Measurements from ENCODE around the gene ABHD13.
"Not testable (repeated sequence)": the region's sequence is repeated elsewhere in the genome, so short reads cannot be mapped to it uniquely, and the experiment has no call there.

Gene ABHD13

DNA sequence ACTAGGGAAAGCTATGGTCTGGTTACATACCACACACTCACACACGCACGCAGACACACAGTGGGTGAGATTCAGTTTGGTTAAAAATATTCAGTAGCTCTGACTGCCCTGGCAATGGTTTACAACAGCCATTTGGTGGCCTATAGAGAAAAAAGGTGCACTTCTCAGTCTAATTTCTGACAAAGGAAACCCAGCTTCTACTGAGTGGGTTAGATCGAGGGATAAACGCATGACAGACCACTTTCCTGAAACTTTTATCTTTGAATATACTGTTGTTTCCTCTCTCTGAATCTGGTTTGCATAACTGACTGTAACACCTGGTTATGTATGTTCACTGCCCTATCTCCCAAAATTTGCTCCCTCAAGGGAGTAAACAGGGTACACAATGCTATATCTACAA lies 5.3 kb upstream of the ABHD13 start:
- DNase-seq (ENCODE audit: insufficient read length, low spot score): no peak
- TF ChIP-seq, protein P1, sequence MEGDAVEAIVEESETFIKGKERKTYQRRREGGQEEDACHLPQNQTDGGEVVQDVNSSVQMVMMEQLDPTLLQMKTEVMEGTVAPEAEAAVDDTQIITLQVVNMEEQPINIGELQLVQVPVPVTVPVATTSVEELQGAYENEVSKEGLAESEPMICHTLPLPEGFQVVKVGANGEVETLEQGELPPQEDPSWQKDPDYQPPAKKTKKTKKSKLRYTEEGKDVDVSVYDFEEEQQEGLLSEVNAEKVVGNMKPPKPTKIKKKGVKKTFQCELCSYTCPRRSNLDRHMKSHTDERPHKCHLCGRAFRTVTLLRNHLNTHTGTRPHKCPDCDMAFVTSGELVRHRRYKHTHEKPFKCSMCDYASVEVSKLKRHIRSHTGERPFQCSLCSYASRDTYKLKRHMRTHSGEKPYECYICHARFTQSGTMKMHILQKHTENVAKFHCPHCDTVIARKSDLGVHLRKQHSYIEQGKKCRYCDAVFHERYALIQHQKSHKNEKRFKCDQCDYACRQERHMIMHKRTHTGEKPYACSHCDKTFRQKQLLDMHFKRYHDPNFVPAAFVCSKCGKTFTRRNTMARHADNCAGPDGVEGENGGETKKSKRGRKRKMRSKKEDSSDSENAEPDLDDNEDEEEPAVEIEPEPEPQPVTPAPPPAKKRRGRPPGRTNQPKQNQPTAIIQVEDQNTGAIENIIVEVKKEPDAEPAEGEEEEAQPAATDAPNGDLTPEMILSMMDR (IDR thresholded peaks at IDR 0.05; ENCODE audit: insufficient read depth, missing control alignments): no peak
- FAIRE-seq: no peak

DNA sequence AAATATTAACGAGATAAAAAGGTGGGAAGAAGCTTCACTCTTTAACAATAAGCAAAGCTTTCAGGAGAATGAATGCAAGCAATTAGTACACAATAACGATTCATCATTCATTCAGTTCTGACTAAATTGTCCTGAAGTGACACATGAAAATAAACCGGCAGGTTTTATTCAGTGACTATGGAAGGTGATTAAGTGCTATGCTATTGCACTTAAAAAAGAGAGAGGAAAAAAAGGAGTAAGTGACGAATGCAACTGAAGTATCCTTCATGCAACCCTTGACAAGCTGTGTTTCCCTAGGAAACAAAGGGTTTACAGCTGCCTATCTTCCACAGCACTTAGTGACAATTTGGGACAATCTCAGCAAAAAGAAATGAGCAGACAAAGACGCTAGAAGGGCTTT lies 4.2 kb upstream of the ABHD13 start:
- TF ChIP-seq, protein P1 (IDR thresholded peaks at IDR 0.05; ENCODE audit: insufficient read depth, missing control alignments): no peak
- FAIRE-seq (no peak), DNase-seq (ENCODE audit: insufficient read length, low spot score) (no peak)

DNA sequence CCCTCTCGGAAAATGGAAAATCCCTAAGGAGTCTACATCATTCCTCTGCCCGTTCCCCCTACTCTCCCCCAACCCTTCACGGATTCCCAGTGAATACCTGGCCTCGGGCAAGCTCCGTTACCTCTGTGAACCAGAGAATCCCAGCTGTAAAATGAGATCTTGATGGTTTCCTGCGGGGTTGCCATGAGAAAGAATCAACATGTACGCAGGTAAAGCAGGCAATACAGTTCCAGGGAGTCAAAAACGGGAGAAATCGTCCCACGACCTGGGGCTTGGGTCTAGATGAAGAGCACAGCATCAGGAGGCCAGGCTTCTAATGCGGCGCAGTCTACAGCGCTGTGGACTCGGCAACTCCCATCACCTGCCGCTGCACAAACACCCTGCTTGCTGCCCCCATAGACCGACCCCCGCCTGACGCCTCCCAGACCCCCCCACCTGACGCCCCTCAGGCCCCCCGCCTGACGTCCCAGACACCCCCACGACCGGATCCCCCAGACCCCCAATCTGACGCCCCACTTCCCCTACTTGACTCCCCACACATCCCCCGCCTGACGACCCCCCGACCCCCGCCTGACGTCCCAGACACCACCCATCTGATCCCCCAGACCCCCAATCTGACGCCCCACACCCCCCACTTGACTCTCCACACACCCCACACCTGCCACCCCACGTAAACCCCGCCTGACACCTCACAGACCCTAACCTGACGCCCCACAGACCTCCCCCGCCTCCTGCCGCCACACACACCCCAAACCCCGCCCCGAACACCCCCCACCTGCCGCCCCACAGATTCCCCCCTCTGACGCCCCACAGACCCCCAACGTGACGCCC lies 3.5 kb upstream of the ABHD13 start:
- DNase-seq (ENCODE audit: insufficient read length, low spot score): no peak
- TF ChIP-seq, protein P1 (IDR thresholded peaks at IDR 0.05; ENCODE audit: insufficient read depth, missing control alignments): no peak
- no peak for FAIRE-seq

DNA sequence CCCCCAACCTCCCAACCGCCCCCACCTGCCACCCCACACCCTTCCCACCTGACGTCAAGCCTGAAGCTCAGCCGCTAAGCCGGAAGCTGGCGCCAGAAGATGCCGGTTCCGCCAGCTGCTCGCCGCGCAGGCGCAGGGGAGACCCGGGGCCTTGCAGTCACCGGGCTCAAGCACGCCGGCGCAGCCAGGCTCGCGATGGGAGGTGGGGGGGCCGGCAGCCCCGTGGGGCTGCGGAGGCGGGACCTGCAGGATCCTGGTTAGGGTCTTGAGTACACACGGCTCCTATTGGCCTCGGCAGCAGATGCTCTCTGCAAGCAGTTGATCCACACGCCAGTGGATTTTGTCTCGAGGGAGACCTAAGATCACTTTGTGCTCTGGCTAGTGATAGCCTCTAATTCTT lies 2.8 kb upstream of the ABHD13 start, which contains the start of gene LIG4:
TSS of gene LIG4 (minus strand) at position 101 of the 400 bp plus-strand sequence. CDS start 4,268 bp downstream, outside the sequence.
- FAIRE-seq (no peak), DNase-seq (ENCODE audit: insufficient read length, low spot score) (peak; percentile 26)
- TF ChIP-seq, protein P1 (IDR thresholded peaks at IDR 0.05; ENCODE audit: insufficient read depth, missing control alignments): no peak

DNA sequence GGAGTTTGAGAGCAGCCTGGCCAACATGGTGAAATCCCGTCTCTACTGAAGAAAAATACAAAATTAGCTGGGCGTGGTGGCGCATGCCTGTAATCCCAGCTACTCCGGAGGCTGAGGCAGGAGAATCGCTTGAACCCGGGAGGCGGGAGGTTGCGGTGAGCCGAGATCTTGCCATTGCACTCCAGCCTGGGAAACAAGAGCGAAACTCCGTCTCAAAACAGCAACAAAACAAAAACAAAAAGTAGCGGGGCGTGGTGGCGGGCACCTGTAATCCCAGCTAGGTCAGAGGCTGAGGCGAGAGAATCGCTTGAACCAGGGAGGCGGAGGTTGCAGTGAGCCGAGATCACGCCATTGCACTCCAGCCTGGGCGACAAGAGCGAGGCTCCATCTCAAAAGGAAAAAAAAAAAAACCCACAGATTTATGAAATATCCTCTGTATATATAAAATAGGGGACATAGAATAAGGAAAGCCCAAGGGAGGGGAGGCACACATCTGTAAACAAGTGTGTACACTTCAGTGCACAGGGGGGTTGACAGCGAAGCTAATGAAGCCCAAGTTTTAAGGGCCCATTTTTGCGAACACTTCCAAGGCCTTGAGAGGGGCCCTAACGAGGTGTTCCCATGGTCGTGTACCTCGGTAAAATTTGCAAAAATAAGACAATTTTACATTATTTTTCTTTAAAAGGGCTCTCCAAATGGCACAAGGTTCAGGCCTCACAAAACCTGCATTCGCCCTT lies 717 bp upstream of the ABHD13 start:
- not testable (repeated sequence) for DNase-seq (ENCODE audit: insufficient read length, low spot score); FAIRE-seq

DNA sequence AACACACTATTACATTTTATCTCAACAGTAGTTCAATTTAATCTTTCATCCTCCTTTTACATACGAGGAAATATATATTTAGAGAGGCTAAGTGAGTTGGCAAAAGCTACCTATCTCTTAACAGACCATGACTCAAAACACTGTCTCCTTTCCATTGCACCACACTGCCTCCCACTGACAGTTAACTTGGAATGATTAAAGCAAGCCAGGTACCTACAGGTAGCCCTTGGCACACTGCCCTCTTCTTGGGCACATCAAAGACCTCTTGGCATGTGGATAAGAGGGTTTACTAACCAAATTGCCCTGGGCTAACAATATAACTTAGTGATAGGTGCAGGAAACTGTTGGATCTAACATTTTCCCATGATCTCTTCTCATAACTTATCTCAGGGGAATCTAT lies 1.8 kb downstream of the ABHD13 start:
- TF ChIP-seq, protein P1 (IDR thresholded peaks at IDR 0.05; ENCODE audit: insufficient read depth, missing control alignments): no peak
- FAIRE-seq: no peak
- DNase-seq (ENCODE audit: insufficient read length, low spot score): no peak

DNA sequence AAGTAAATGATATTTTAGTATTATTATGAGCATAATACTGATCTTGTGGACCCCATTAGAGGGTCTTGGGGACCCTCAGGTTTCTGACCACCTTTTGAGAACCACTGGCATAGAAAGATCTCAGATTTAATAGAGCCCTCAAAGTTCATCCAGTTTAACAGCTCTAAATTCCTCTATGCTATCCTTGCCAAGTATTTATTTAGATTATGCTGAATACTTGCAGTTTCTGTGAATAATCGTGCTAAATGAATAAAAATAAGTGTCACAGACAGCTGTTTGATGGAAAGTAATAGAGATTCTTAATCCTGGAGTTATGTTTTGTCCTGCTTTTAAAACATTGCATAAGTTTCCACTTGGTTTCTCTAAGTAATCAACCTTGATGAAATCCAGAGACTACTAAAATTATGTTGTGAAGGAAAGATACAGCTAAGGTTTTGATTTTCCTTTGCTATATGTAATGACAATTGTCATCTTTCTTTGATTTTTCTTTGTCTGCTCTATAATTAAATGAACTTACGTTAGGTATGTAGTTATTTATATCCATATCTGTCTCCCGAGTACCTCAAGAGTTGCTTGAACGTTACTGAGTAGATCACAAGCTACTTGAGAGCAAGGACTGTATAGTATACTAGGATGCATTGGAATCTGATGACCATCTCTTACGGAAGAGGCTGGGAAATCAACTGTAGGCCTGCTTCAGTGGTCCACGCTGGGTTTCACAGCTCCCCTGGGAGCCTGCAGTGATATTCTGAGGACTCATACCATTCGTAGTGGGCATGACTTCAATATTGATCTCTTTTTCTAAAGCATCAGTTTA lies 5.7 kb downstream of the ABHD13 start:
- no peak for DNase-seq (ENCODE audit: insufficient read length, low spot score)
- TF ChIP-seq, protein P1 (IDR thresholded peaks at IDR 0.05; ENCODE audit: insufficient read depth, missing control alignments): no peak
- no peak for FAIRE-seq
